IMR-90 (cell line): ENCODE results near the gene FSTL1. TPM values are rescaled to one million over a fixed set of nuclear protein-coding genes. Genes with fewer than 3 reads are reported as not detected.

ENCODE experiments used
- ATAC-seq: fragments of 200-7000 bp; cut with Tn5 transposase; 2 replicates; pipeline ENCODE4 v1.9.1; 2020; ENCODE audit warnings: low read depth, mild to moderate bottlenecking, moderate library complexity
- BruUV-seq: library from RNA; stranded (reverse); fragments of 400-500 nt; replicated peaks from 2 replicates; lab custom pipeline; 2021; lab: Mats Ljungman, UMichigan
- CTCF ChIA-PET: fragments of 300-600 bp; formaldehyde crosslinking; extraction: SDS; loops from one replicate; lab custom pipeline; 2021; ENCODE audit warnings: antibody characterized with exemption; lab: Yijun Ruan, JAX
- POLR2A ChIA-PET: fragments of 300-600 bp; sonication (Branson Sonifier 250); formaldehyde crosslinking; loops from one replicate; lab custom pipeline; 2022; ENCODE audit warnings: antibody characterized with exemption; ENCODE audit not compliant: unreplicated experiment; lab: Charles Lee
- DNase-seq: peaks from one replicate; pipeline ENCODE4 v3.0.0; 2013
- H2AFZ ChIP-seq: replicated peaks from 2 replicates; pipeline ENCODE3; 2013; ENCODE audit warnings: low read length, mild to moderate bottlenecking; ENCODE audit not compliant: poor library complexity
- H2AK5ac ChIP-seq: 2 replicates; pipeline ENCODE4 v1.6.1; 2013; ENCODE audit warnings: low read depth, low read length, inconsistent platforms
- H2AK9ac ChIP-seq: replicated peaks from 2 replicates; pipeline ENCODE3; 2013; ENCODE audit warnings: mild to moderate bottlenecking, low read depth, low read length, moderate library complexity; ENCODE audit not compliant: poor library complexity
- H2BK120ac ChIP-seq: 2 replicates; pipeline ENCODE4 v1.6.1; 2013; ENCODE audit warnings: low read depth, low read length, inconsistent platforms
- H2BK15ac ChIP-seq: 3 replicates; pipeline ENCODE4 v1.6.1; 2013; ENCODE audit warnings: low read depth, low read length, inconsistent platforms
- H2BK20ac ChIP-seq: 2 replicates; pipeline ENCODE4 v1.6.1; 2013; ENCODE audit warnings: low read depth, mild to moderate bottlenecking, inconsistent platforms, low read length, moderate library complexity
- H2BK5ac ChIP-seq: 2 replicates; pipeline ENCODE4 v1.6.1; 2013; ENCODE audit warnings: mild to moderate bottlenecking, low read depth, low read length, inconsistent platforms; ENCODE audit not compliant: poor library complexity, severe bottlenecking
- H3K14ac ChIP-seq: replicated peaks from 2 replicates; pipeline ENCODE4 v1.6.1; 2013; ENCODE audit warnings: low read depth, low read length, inconsistent platforms
- H3K18ac ChIP-seq: 2 replicates; pipeline ENCODE4 v1.6.1; 2013; ENCODE audit warnings: low read depth, low read length, control low read depth
- H3K23ac ChIP-seq: 2 replicates; pipeline ENCODE4 v1.6.1; 2013; ENCODE audit warnings: low read depth, low read length, inconsistent platforms
- H3K27ac ChIP-seq: 2 replicates; pipeline ENCODE4 v1.5.1; 2013; ENCODE audit warnings: mild to moderate bottlenecking, control low read depth, low read length; ENCODE audit not compliant: insufficient read depth
- H3K27me3 ChIP-seq: 2 replicates; pipeline ENCODE4 v1.6.1; 2013; ENCODE audit warnings: low read length; ENCODE audit not compliant: control insufficient read depth, insufficient read depth
- H3K36me3 ChIP-seq: 2 replicates; pipeline ENCODE4 v1.6.1; 2013; ENCODE audit warnings: low read length, mixed read lengths; ENCODE audit not compliant: control insufficient read depth, insufficient read depth
- H3K4ac ChIP-seq: 2 replicates; pipeline ENCODE4 v1.6.1; 2013; ENCODE audit warnings: low read depth, low read length, inconsistent platforms
- H3K4me1 ChIP-seq: 2 replicates; pipeline ENCODE4 v1.6.1; 2013; ENCODE audit warnings: low read length, mixed read lengths; ENCODE audit not compliant: control insufficient read depth, insufficient read depth
- H3K4me2 ChIP-seq: 2 replicates; pipeline ENCODE4 v1.6.1; 2013; ENCODE audit warnings: low read depth, mild to moderate bottlenecking, control low read depth, low read length, moderate library complexity
- H3K4me3 ChIP-seq: 2 replicates; pipeline ENCODE4 v1.5.1; 2013; ENCODE audit warnings: low read depth, mild to moderate bottlenecking, control low read depth, low read length, moderate library complexity; ENCODE audit not compliant: insufficient read depth
- H3K56ac ChIP-seq: 2 replicates; pipeline ENCODE4 v1.6.1; 2013; ENCODE audit warnings: low read length, inconsistent platforms; ENCODE audit not compliant: insufficient read depth; ENCODE audit errors: extremely low read depth
- H3K79me1 ChIP-seq, 2 experiments: 2 replicates each; pipeline ENCODE4 v1.6.1; 2013; ENCODE audit warnings: low read length in 2 of 2, inconsistent platforms in 1 of 2, low read depth in 1 of 2
- H3K9ac ChIP-seq: 2 replicates; pipeline ENCODE4 v1.6.1; 2013; ENCODE audit warnings: low read depth, low read length, control low read depth
- H3K9me1 ChIP-seq: 2 replicates; pipeline ENCODE4 v1.6.1; 2013; ENCODE audit warnings: low read length, inconsistent platforms; ENCODE audit not compliant: insufficient read depth
- H3K9me3 ChIP-seq: 2 replicates; pipeline ENCODE4 v1.6.1; 2013; ENCODE audit warnings: low read length; ENCODE audit not compliant: control insufficient read depth, insufficient read depth
- H4K20me1 ChIP-seq: 2 replicates; pipeline ENCODE4 v1.6.1; 2013; ENCODE audit warnings: low read length, inconsistent platforms; ENCODE audit not compliant: insufficient read depth
- H4K5ac ChIP-seq: 2 replicates; pipeline ENCODE4 v1.6.1; 2013; ENCODE audit warnings: mild to moderate bottlenecking, low read depth, low read length, control low read depth
- H4K8ac ChIP-seq, 2 experiments: 2 replicates each; pipeline ENCODE4 v1.6.1; 2013; ENCODE audit warnings: low read depth in 2 of 2, low read length in 2 of 2, control low read depth in 1 of 2, inconsistent platforms in 1 of 2
- H4K91ac ChIP-seq: 2 replicates; pipeline ENCODE4 v1.6.1; 2013; ENCODE audit warnings: low read depth, low read length, inconsistent platforms; ENCODE audit not compliant: insufficient read depth
- CEBPB ChIP-seq: IDR thresholded peaks from 2 replicates; pipeline ENCODE4 v1.6.1; 2012; ENCODE audit warnings: low read depth, low read length, improper control_type of control experiment
- NFE2L2 ChIP-seq: fragments of 150-350 bp; IDR thresholded peaks from 2 replicates; pipeline ENCODE4 v1.6.1; 2016; ENCODE audit warnings: low read depth, mild to moderate bottlenecking, low read length
- POLR2A ChIP-seq: IDR thresholded peaks from 2 replicates; pipeline ENCODE4 v1.6.1; 2012; ENCODE audit warnings: mild to moderate bottlenecking, low read depth, low read length
- RAD21 ChIP-seq: IDR thresholded peaks from 2 replicates; pipeline ENCODE4 v1.6.1; 2012; ENCODE audit warnings: low read length, improper control_type of control experiment
- SMC3 ChIP-seq: fragments of 150-350 bp; IDR thresholded peaks from 2 replicates; pipeline ENCODE4 v1.6.1; 2016; ENCODE audit warnings: low read depth, mild to moderate bottlenecking, antibody characterized with exemption, low read length, moderate library complexity
- USF2 ChIP-seq: fragments of 150-350 bp; IDR thresholded peaks from 2 replicates; pipeline ENCODE4 v1.6.1; 2017; ENCODE audit warnings: mild to moderate bottlenecking, antibody characterized with exemption, low read length, low read depth
- WGBS, 2 experiments: methylation state at CpG; one replicate each; pipeline versions ENCODE4 v1.1.5 to v1.1.7; 2013; ENCODE audit warnings: missing lambda C conversion rate in 2 of 2; ENCODE audit not compliant: insufficient read length in 1 of 2; ENCODE audit errors: extremely low coverage in 2 of 2; 5-methylcytosine and 5-hydroxymethylcytosine counted together
- dilution Hi-C: fragments of 300-500 bp; cut with HindIII; formaldehyde crosslinking; loops from one replicate; pipeline ENCODE4 v1.14.3; 2018; ENCODE audit warnings: low sequenced_read_pairs; ENCODE audit not compliant: unreplicated experiment
- in situ Hi-C: fragments of 300-500 bp; cut with MboI; formaldehyde crosslinking; loops from 3 replicates; pipeline ENCODE4 v1.14.3; 2019; ENCODE audit warnings: low sequenced_read_pairs, inconsistent platforms, mixed read lengths
- intact Hi-C: fragments of 100-400 bp; cut with micrococcal nuclease; formaldehyde crosslinking; loops from 2 replicates; pipeline ENCODE4 v1.10.0; 2022
- polyA plus RNA-seq, 3 experiments: library from polyadenylated mRNA; depleted of rRNA; stranded (reverse); fragments of >200 nt; gene quantifications; 2 replicates each; pipeline ENCODE4 v1.2.3, GENCODE V29; 2012; ENCODE audit warnings: low replicate concordance in 1 of 3
- total RNA-seq: library from RNA; depleted of rRNA; stranded (reverse); fragments of >200 nt; gene quantifications from 2 replicates; pipeline ENCODE4 v1.2.3, GENCODE V29; 2012

The FSTL1 gene
- total and polyA plus RNA-seq, 2 of the 4 experiments (the other 2 are of a cell fraction): 864 to 1,642 TPM

- WGBS, 2 experiments: no CpG with 5 or more reads among the region's 4 CpGs
- H4K20me1 ChIP-seq: peaks cover 94% of the 10 kb centered on the region
- BruUV-seq: no TSS peak
- POLR2A ChIA-PET: no interaction called here
- dilution Hi-C loops: no loop called here
- H3K4ac ChIP-seq: peak overlapping the region; percentile 82; the same call in 1 of the 2 replicates
- in situ Hi-C loops: loop anchor here (25.0 kb wide), 2 partner anchors 352 to 1052 kb away; no protein-coding TSS in a partner anchor
- H4K5ac ChIP-seq: no peak overlapping the region
- 0 out of 2 replicates have a peak overlapping the region, but pooled peaks have one; percentile 52 for H2BK120ac ChIP-seq
- H3K9ac ChIP-seq: no peak overlapping the region
- 0 out of 2 replicates have a peak overlapping the region, but pooled peaks have one; percentile 21 for H3K23ac ChIP-seq
- ATAC-seq (peak; percentile 33), DNase-seq (peak; percentile 73)
- H2BK15ac ChIP-seq: no peak overlapping the region
- no peak overlapping the region; the same call in 1 of the 2 replicates for H3K56ac ChIP-seq
- H2BK5ac ChIP-seq: peak overlapping the region; percentile 84
- H3K4me2 ChIP-seq: peak overlapping the region; percentile 82
- H4K91ac ChIP-seq: peak overlapping the region; percentile 59; the same call in 1 of the 2 replicates
- H2AK5ac ChIP-seq: no peak overlapping the region
- peaks cover 44% of the 10 kb centered on the region for H3K36me3 ChIP-seq
- peak overlapping the region; percentile 66; the same call in 1 of the 2 replicates for H3K18ac ChIP-seq
- CTCF ChIA-PET: interaction anchor here (1.0 to 1.5 kb wide), 4 partner anchors 15 to 123 kb away, joined by 3 to 5 read pairs (median 3); no protein-coding TSS in a partner anchor
- intact Hi-C loops: no loop called here
- no peak overlapping the region for H2BK20ac ChIP-seq
- H2AK9ac ChIP-seq: no peak overlapping the region
- no peaks in the 10 kb centered on the region for H3K27me3 ChIP-seq
- no peak overlapping the region; the same call in 1 of the 2 replicates for H3K14ac ChIP-seq
- peak overlapping the region; percentile 61 for H3K27ac ChIP-seq
- H4K8ac ChIP-seq: no peak overlapping the region
- no peak for TF ChIP-seq NFE2L2
- no peak for TF ChIP-seq POLR2A
- no peak for TF ChIP-seq RAD21
- TF ChIP-seq SMC3: no peak
- no peak for TF ChIP-seq CEBPB
- no peak for TF ChIP-seq USF2
- peaks cover 50% of the 10 kb centered on the region for H3K4me1 ChIP-seq
- H3K9me1 ChIP-seq: peaks cover 46% of the 10 kb centered on the region
- H2AFZ ChIP-seq: no peak overlapping the region
- H3K9me3 ChIP-seq: no peaks in the 10 kb centered on the region
- no peak overlapping the region for H3K4me3 ChIP-seq
- peaks cover 16 to 84% of the 10 kb centered on the region in 2 experiments for H3K79me1 ChIP-seq
Measured at GRCh38 chr3:120435621-120436020, 15.2 kb downstream of the FSTL1 start.
